Astrocyte (in vitro differentiated cells and primary cell): ENCODE results near the gene TUG1.

Experiments used
- CTCF ChIP-seq: IDR thresholded peaks from 2 replicates; pipeline ENCODE4 v1.5.1; 2011; ENCODE audit warnings: low read depth, mild to moderate bottlenecking, inconsistent platforms, low read length, moderate library complexity; ENCODE audit not compliant: insufficient read depth
- EZH2 ChIP-seq: IDR thresholded peaks from 2 replicates; pipeline ENCODE4 v1.6.1; 2012; ENCODE audit warnings: mild to moderate bottlenecking, low read length, inconsistent platforms; ENCODE audit not compliant: insufficient read depth

GRCh38 chr22:30923168-30923900 is 45.7 kb upstream of the TUG1 start:
- no peak for TF ChIP-seq CTCF
- no peak for TF ChIP-seq EZH2
